Measurements from ENCODE around the gene GPR161.

- TF ChIP-seq CTCF (IDR thresholded peaks at IDR 0.05; ENCODE audit: low read length) (no peak), EZH2 (IDR thresholded peaks at IDR 0.05; ENCODE audit: borderline replicate concordance, low read length) (no peak)
Observed at GRCh38 chr1:168031627-168032026, 105.1 kb downstream of the GPR161 start.
